ENCODE measurements around the gene C7. TPM values are rescaled to one million over a fixed set of nuclear protein-coding genes. Genes with fewer than 3 reads are reported as not detected.

The C7 gene
- total and polyA plus RNA-seq, 10 of the 15 experiments (the other 5 are each of a cell fraction or from before 2014, with no cell fraction given): 0.90 TPM; not detected in 9

DNA sequence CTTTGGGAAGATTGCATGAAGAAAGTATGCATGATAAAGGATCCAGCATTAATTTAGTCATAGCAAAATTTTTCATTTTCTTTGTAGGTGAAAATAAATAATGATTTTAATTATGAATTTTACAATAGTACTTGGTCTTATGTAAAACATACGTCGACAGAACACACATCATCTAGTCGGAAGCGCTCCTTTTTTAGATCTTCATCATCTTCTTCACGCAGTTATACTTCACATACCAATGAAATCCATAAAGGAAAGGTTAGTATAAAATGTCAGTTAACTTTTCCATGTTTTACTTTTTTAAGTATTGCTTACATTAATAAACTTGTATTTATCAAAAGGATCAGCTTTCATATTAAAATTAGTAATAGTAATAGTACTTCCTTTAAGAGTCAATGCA is 35.8 kb downstream of the C7 start:
- H3K4me2 ChIP-seq (ENCODE audit: control insufficient read depth, insufficient read depth): no peak overlapping the region
- FAIRE-seq: no peak
- no peaks in the 10 kb centered on the region for H3K27me3 ChIP-seq (replicated peaks in 1 of 2; ENCODE audit: control insufficient read depth in 2 of 2, insufficient read depth in 2 of 2, low read length in 1 of 2)
- in situ Hi-C loops (cut with MboI): no loop called here
- no peaks in the 10 kb centered on the region for H3K9me3 ChIP-seq (replicated peaks; ENCODE audit: control insufficient read depth, insufficient read depth, low read length)
- H3K4me3 ChIP-seq: no peak overlapping the region
- H2AFZ ChIP-seq (ENCODE audit: control insufficient read depth, low read depth, low read length): no peak overlapping the region
- no peaks in the 10 kb centered on the region for H3K4me1 ChIP-seq (ENCODE audit: control insufficient read depth, insufficient read depth, low read length)
- no peak for DNase-seq (ENCODE audit: low read depth, low spot score)
- no peaks in the 10 kb centered on the region for H3K79me2 ChIP-seq (ENCODE audit: control insufficient read depth, insufficient read depth, low read length)
- ChIA-PET CTCF (interaction anchor here (1.9 kb wide), 1 partner anchor 40 kb away, joined by 7 read pairs; no protein-coding TSS in a partner anchor), POLR2A (no interaction called here), RAD21 (ENCODE audit: unreplicated experiment) (no interaction called here), SMC1A (ENCODE audit: uncharacterized antibody, unreplicated experiment) (no interaction called here)
- BruUV-seq (replicated peaks): no TSS peak
- 33% methylated on average over 5 of the region's 5 CpGs for WGBS (ENCODE audit: insufficient coverage, insufficient replicate concordance, low lambda C conversion rate, missing lambda C conversion rate)
- no peaks in the 10 kb centered on the region for H4K20me1 ChIP-seq (ENCODE audit: control insufficient read depth, insufficient read depth)
- H3K36me3 ChIP-seq (ENCODE audit: control insufficient read depth in 2 of 2, insufficient read depth in 2 of 2, low read length in 1 of 2): no peaks in the 10 kb centered on the region
- TF ChIP-seq NFIC (IDR thresholded peaks at IDR 0.05; ENCODE audit: low read depth, low read length): no peak
- H3K27ac ChIP-seq (ENCODE audit: control insufficient read depth, insufficient read depth): no peak overlapping the region
- H3K9ac ChIP-seq (ENCODE audit: control insufficient read depth, insufficient read depth, low read length): no peak overlapping the region
- intact Hi-C loops (cut with micrococcal nuclease; ENCODE audit: unreplicated experiment): no loop called here
- ATAC-seq: no peak

DNA sequence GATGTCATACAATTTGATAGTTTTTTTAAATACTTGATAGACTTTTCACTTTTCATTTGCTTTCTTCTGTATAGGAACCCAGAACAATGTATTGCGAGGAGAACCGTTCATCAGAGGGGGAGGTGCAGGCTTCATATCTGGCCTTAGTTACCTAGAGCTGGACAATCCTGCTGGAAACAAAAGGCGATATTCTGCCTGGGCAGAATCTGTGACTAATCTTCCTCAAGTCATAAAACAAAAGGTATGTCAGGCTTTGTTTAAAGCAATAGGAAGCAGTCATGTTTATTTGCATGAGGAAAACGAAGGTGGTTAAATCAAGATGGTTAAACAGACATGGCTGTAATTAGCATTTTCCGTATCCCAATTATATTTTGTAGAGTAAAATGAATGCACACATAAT is 46.0 kb downstream of the C7 start:
- TF ChIP-seq ESRRA (IDR thresholded peaks at IDR 0.05; ENCODE audit: low read length) (no peak), FOS (IDR thresholded peaks at IDR 0.05; ENCODE audit: borderline replicate concordance, extremely low read depth, insufficient read length) (no peak), MTA3 (IDR thresholded peaks at IDR 0.05; ENCODE audit: borderline replicate concordance, low read length) (no peak), ZNF24 (IDR thresholded peaks at IDR 0.05) (no peak), KLF5 (IDR thresholded peaks at IDR 0.05; ENCODE audit: partially characterized antibody) (no peak), POU2F2 (IDR thresholded peaks at IDR 0.05; ENCODE audit: borderline replicate concordance, low read depth, low read length) (no peak), HCFC1 (IDR thresholded peaks at IDR 0.05; ENCODE audit: low read length) (no peak)
- SMC1A ChIA-PET (ENCODE audit: uncharacterized antibody, unreplicated experiment): no interaction called here
- in situ Hi-C loops (cut with MboI): no loop called here
- Histone ChIP-seq H4K20me1 (ENCODE audit: control insufficient read depth, insufficient read depth) (no peaks in the 10 kb centered on the region), H3K4me2 (ENCODE audit: control insufficient read depth, insufficient read depth) (no peak overlapping the region), H3K9ac (ENCODE audit: control insufficient read depth, insufficient read depth, low read length) (no peak overlapping the region), H2AFZ (ENCODE audit: control insufficient read depth, low read depth, low read length) (no peak overlapping the region), H3K4me1 (ENCODE audit: control insufficient read depth, insufficient read depth, low read length) (no peaks in the 10 kb centered on the region), H3K36me3 (ENCODE audit: control insufficient read depth in 2 of 2, insufficient read depth in 2 of 2, low read length in 1 of 2) (no peaks in the 10 kb centered on the region), H3K9me3 (replicated peaks; ENCODE audit: control insufficient read depth, insufficient read depth, low read length) (no peaks in the 10 kb centered on the region), H3K27ac (ENCODE audit: control insufficient read depth, insufficient read depth) (no peak overlapping the region), H3K27me3 (replicated peaks in 1 of 2; ENCODE audit: control insufficient read depth in 2 of 2, insufficient read depth in 2 of 2, low read length in 1 of 2) (no peaks in the 10 kb centered on the region), H3K4me3 (no peak overlapping the region), H3K79me2 (ENCODE audit: control insufficient read depth, insufficient read depth, low read length) (no peaks in the 10 kb centered on the region)
- FAIRE-seq (no peak), DNase-seq (ENCODE audit: low read depth, low spot score) (no peak), ATAC-seq (no peak)
- no TSS peak for BruUV-seq (replicated peaks)
- intact Hi-C loops (cut with micrococcal nuclease; ENCODE audit: unreplicated experiment): no loop called here
- CTCF ChIA-PET: no interaction called here
- 10% methylated on average over 5 of the region's 5 CpGs for WGBS (ENCODE audit: insufficient coverage, insufficient replicate concordance, low lambda C conversion rate, missing lambda C conversion rate)
- POLR2A ChIA-PET: interaction anchor here (0.6 kb wide), 1 partner anchor 176 kb away, joined by 3 read pairs; no protein-coding TSS in a partner anchor
- RAD21 ChIA-PET (ENCODE audit: unreplicated experiment): interaction anchor here (0.6 kb wide), 1 partner anchor 392 kb away, joined by 3 read pairs; no protein-coding TSS in a partner anchor
